ENCODE measurements around the gene MEPCE.

The MEPCE gene

GRCh38 chr7:100456562-100456961, 26.9 kb downstream of the MEPCE start:
- DNase-seq (ENCODE audit: extremely low read depth in 1 of 2, low read depth in 1 of 2), result no peak

- DNase-seq (ENCODE audit: extremely low read depth in 1 of 2, low read depth in 1 of 2), result no peak
Measured at GRCh38 chr7:100457033-100457432, 27.4 kb downstream of the MEPCE start.

GRCh38 chr7:100464210-100464660, 34.6 kb downstream of the MEPCE start, which contains the start of gene SPACDR:
Gene SPACDR (minus strand): TSS chr7:100464260. CDS start chr7:100464025, 235 bp downstream.
- DNase-seq (ENCODE audit: extremely low read depth in 1 of 2, low read depth in 1 of 2), result no peak

- no peak for DNase-seq (ENCODE audit: extremely low read depth in 1 of 2, low read depth in 1 of 2)
Measured at GRCh38 chr7:100464791-100465190, 35.2 kb downstream of the MEPCE start.

- no peak for DNase-seq (ENCODE audit: extremely low read depth in 1 of 2, low read depth in 1 of 2)
Measured at GRCh38 chr7:100465299-100465698, 35.7 kb downstream of the MEPCE start.

- DNase-seq (ENCODE audit: extremely low read depth in 1 of 2, low read depth in 1 of 2), result no peak
Measured at GRCh38 chr7:100465702-100466311, 36.2 kb downstream of the MEPCE start.

GRCh38 chr7:100466653-100467605, 37.3 kb downstream of the MEPCE start:
- DNase-seq (ENCODE audit: extremely low read depth in 1 of 2, low read depth in 1 of 2), result no peak

- no peak for DNase-seq (ENCODE audit: extremely low read depth in 1 of 2, low read depth in 1 of 2)
Measured at GRCh38 chr7:100467638-100468373, 38.2 kb downstream of the MEPCE start.

- DNase-seq (ENCODE audit: extremely low read depth in 1 of 2, low read depth in 1 of 2), result peak; percentile 56 to 60
Measured at GRCh38 chr7:100469227-100470044, 39.8 kb downstream of the MEPCE start.

- DNase-seq (ENCODE audit: extremely low read depth in 1 of 2, low read depth in 1 of 2), result no peak
Measured at GRCh38 chr7:100471021-100471420, 41.4 kb downstream of the MEPCE start.

- no peak for DNase-seq (ENCODE audit: extremely low read depth in 1 of 2, low read depth in 1 of 2)
Measured at GRCh38 chr7:100472121-100472851, 42.7 kb downstream of the MEPCE start.

- no peak for DNase-seq (ENCODE audit: extremely low read depth in 1 of 2, low read depth in 1 of 2)
Measured at GRCh38 chr7:100472854-100473499, 43.3 kb downstream of the MEPCE start.

GRCh38 chr7:100475549-100475948, 45.9 kb downstream of the MEPCE start:
- no peak for DNase-seq (ENCODE audit: extremely low read depth in 1 of 2, low read depth in 1 of 2)

- no peak for DNase-seq (ENCODE audit: extremely low read depth in 1 of 2, low read depth in 1 of 2)
Measured at GRCh38 chr7:100476101-100476780, 46.6 kb downstream of the MEPCE start.

GRCh38 chr7:100476903-100477870, 47.6 kb downstream of the MEPCE start:
- peak in 1 of 2 donors; percentile 42 for DNase-seq (ENCODE audit: extremely low read depth in 1 of 2, low read depth in 1 of 2)

GRCh38 chr7:100477871-100478267, 48.2 kb downstream of the MEPCE start:
- no peak for DNase-seq (ENCODE audit: extremely low read depth in 1 of 2, low read depth in 1 of 2)

GRCh38 chr7:100478958-100479660, 49.5 kb downstream of the MEPCE start, which contains the start of gene TSC22D4:
Gene TSC22D4 (minus strand): TSS chr7:100479214. CDS start chr7:100478038, 1,176 bp downstream.
- DNase-seq (ENCODE audit: extremely low read depth in 1 of 2, low read depth in 1 of 2), result peak; percentile 77 to 87
